H1 (cell line): Measurements from ENCODE around the gene BBLN. TPM values are rescaled to one million over a fixed set of nuclear protein-coding genes. Genes with fewer than 3 reads are reported as not detected.

Experiments
- CTCF ChIA-PET: fragments of 300-600 bp; sonication (Branson Sonifier 250); formaldehyde crosslinking; loops from one replicate; lab custom pipeline; 2021; ENCODE audit not compliant: partially characterized antibody; lab: Charles Lee
- POLR2A ChIA-PET: fragments of 300-600 bp; sonication (Branson Sonifier 250); formaldehyde crosslinking; loops from one replicate; lab custom pipeline; 2021; ENCODE audit warnings: inconsistent platforms; ENCODE audit not compliant: partially characterized antibody; lab: Charles Lee
- DNase-seq, 2 experiments: peaks; one replicate each; pipeline versions ENCODE4 v3.0.0 to v3.0.0-alpha.2; 2010 to 2022; ENCODE audit warnings: low spot score in 2 of 2, low read depth in 1 of 2, mixed read lengths in 1 of 2
- FAIRE-seq: peaks from 2 replicates; lab custom pipeline; 2011; peaks lifted over from hg19 to GRCh38; lab: Jason Lieb, UNC
- H2AFZ ChIP-seq: 2 replicates; pipeline ENCODE4 v1.8.1; 2012; ENCODE audit warnings: low read length, inconsistent platforms
- H2AK5ac ChIP-seq: 2 replicates; pipeline ENCODE4 v1.6.1; 2013; ENCODE audit warnings: low read depth, low read length
- H2BK120ac ChIP-seq: replicated peaks from 2 replicates; pipeline ENCODE3; 2013; ENCODE audit warnings: low read depth, low read length, inconsistent platforms
- H2BK12ac ChIP-seq: 2 replicates; pipeline ENCODE4 v1.6.1; 2013; ENCODE audit warnings: low read depth, low read length
- H2BK15ac ChIP-seq: 2 replicates; pipeline ENCODE4 v1.6.1; 2013; ENCODE audit warnings: low read length
- H2BK20ac ChIP-seq: 2 replicates; pipeline ENCODE4 v1.6.1; 2013; ENCODE audit warnings: low read length
- H2BK5ac ChIP-seq: 2 replicates; pipeline ENCODE4 v1.6.1; 2013; ENCODE audit warnings: low read depth, low read length
- H3K14ac ChIP-seq: 2 replicates; pipeline ENCODE4 v1.6.1; 2013; ENCODE audit warnings: inconsistent platforms; ENCODE audit not compliant: insufficient read length
- H3K18ac ChIP-seq: 2 replicates; pipeline ENCODE4 v1.6.1; 2013; ENCODE audit warnings: low read length; ENCODE audit errors: extremely low read depth
- H3K23ac ChIP-seq: 2 replicates; pipeline ENCODE4 v1.6.1; 2013; ENCODE audit warnings: inconsistent platforms; ENCODE audit not compliant: insufficient read length
- H3K23me2 ChIP-seq: 2 replicates; pipeline ENCODE4 v1.6.1; 2013; ENCODE audit warnings: low read depth, low read length
- H3K27ac ChIP-seq: 2 replicates; pipeline ENCODE4 v1.6.1; 2011; ENCODE audit warnings: low read depth, low read length, inconsistent platforms
- H3K27me3 ChIP-seq, 4 experiments: replicated peaks in 1 of 4; 1 replicate in 1 of 4; 2 replicates in 3 of 4; pipeline versions ENCODE4 v1.6.1 to v1.8.1; 2011 to 2013; ENCODE audit warnings: low read length in 3 of 4, mild to moderate bottlenecking in 3 of 4, inconsistent platforms in 2 of 4, mixed read lengths in 2 of 4, moderate library complexity in 1 of 4; ENCODE audit not compliant: control insufficient read depth in 3 of 4, insufficient read depth in 3 of 4; ENCODE audit errors: extremely low read depth in 1 of 4
- H3K36me3 ChIP-seq, 4 experiments: 2 replicates each; pipeline versions ENCODE4 v1.6.1 to v1.8.1; 2011 to 2013; ENCODE audit warnings: mild to moderate bottlenecking in 4 of 4, low read length in 3 of 4, moderate library complexity in 2 of 4, control low read depth in 1 of 4, inconsistent platforms in 1 of 4; ENCODE audit not compliant: insufficient read depth in 4 of 4, control insufficient read depth in 2 of 4
- H3K4ac ChIP-seq: replicated peaks from 2 replicates; pipeline ENCODE3; 2013; ENCODE audit warnings: low read length, low read depth, mixed read lengths, inconsistent platforms; ENCODE audit not compliant: insufficient read length
- H3K4me1 ChIP-seq, 4 experiments: replicated peaks in 1 of 4; 1 replicate in 1 of 4; 2 replicates in 3 of 4; pipeline versions ENCODE4 v1.6.1 to v1.8.1; 2011 to 2013; ENCODE audit warnings: low read length in 3 of 4, inconsistent platforms in 2 of 4, mixed read lengths in 1 of 4; ENCODE audit not compliant: insufficient read depth in 4 of 4, control insufficient read depth in 3 of 4
- H3K4me2 ChIP-seq, 2 experiments: 2 replicates each; pipeline versions ENCODE4 v1.6.1 to v1.8.1; 2011 to 2013; ENCODE audit warnings: low read depth in 2 of 2, low read length in 2 of 2, control low read depth in 1 of 2, inconsistent platforms in 1 of 2, mild to moderate bottlenecking in 1 of 2; ENCODE audit not compliant: insufficient read depth in 1 of 2
- H3K4me3 ChIP-seq, 4 experiments: fragments of 200-600, 300-600 bp in 1 of 4; sonication (generic), shearing (Covaris generic), sonication (Bioruptor Twin) in 1 of 4; 2 replicates each; pipeline versions ENCODE4 v1.5.1 to v1.8.1; 2011 to 2016; ENCODE audit warnings: low read length in 4 of 4, low read depth in 3 of 4, control low read depth in 2 of 4, inconsistent platforms in 2 of 4, mild to moderate bottlenecking in 2 of 4, mixed read lengths in 1 of 4, moderate library complexity in 1 of 4; ENCODE audit not compliant: insufficient read depth in 2 of 4; ENCODE audit errors: extremely low read depth in 1 of 4
- H3K56ac ChIP-seq: replicated peaks from 2 replicates; pipeline ENCODE3; 2013; ENCODE audit warnings: low read depth, mild to moderate bottlenecking, mixed read lengths, low read length, inconsistent platforms; ENCODE audit not compliant: insufficient read length
- H3K79me1 ChIP-seq: 2 replicates; pipeline ENCODE4 v1.6.1; 2013; ENCODE audit warnings: low read depth, low read length, control low read depth
- H3K79me2 ChIP-seq, 2 experiments: 2 replicates each; pipeline versions ENCODE4 v1.6.1 to v1.8.1; 2012 to 2013; ENCODE audit warnings: low read length in 2 of 2, mild to moderate bottlenecking in 2 of 2, inconsistent platforms in 1 of 2; ENCODE audit not compliant: insufficient read depth in 2 of 2, control insufficient read depth in 1 of 2
- H3K9ac ChIP-seq, 4 experiments: replicated peaks in 1 of 4; 1 replicate in 1 of 4; 2 replicates in 3 of 4; pipeline versions ENCODE4 v1.6.1 to v1.8.1; 2011 to 2013; ENCODE audit warnings: low read depth in 3 of 4, low read length in 3 of 4, control low read depth in 2 of 4, mild to moderate bottlenecking in 2 of 4, moderate library complexity in 2 of 4, inconsistent platforms in 1 of 4; ENCODE audit errors: extremely low read depth in 1 of 4
- H3K9me3 ChIP-seq, 2 experiments: 2 replicates each; pipeline versions ENCODE4 v1.6.1 to v1.8.1; 2012 to 2013; ENCODE audit warnings: mild to moderate bottlenecking in 2 of 2, moderate library complexity in 2 of 2, control low read depth in 1 of 2, inconsistent platforms in 1 of 2, low read depth in 1 of 2, low read length in 1 of 2, mixed read lengths in 1 of 2; ENCODE audit not compliant: insufficient read depth in 2 of 2
- H4K20me1 ChIP-seq, 2 experiments: replicated peaks in 1 of 2; 2 replicates each; pipeline versions ENCODE3 to v1.8.1; 2011 to 2013; ENCODE audit warnings: inconsistent platforms in 2 of 2, low read length in 2 of 2, mild to moderate bottlenecking in 1 of 2; ENCODE audit not compliant: insufficient read depth in 2 of 2, control insufficient read depth in 1 of 2
- H4K5ac ChIP-seq: 2 replicates; pipeline ENCODE4 v1.6.1; 2013; ENCODE audit warnings: low read length, low read depth, mixed read lengths, inconsistent platforms; ENCODE audit not compliant: insufficient read length
- H4K8ac ChIP-seq: 2 replicates; pipeline ENCODE4 v1.8.0; 2013; ENCODE audit warnings: mild to moderate bottlenecking, moderate library complexity, low read length, inconsistent platforms; ENCODE audit not compliant: insufficient read depth; ENCODE audit errors: extremely low read depth
- H4K91ac ChIP-seq: replicated peaks from 2 replicates; pipeline ENCODE3; 2013; ENCODE audit warnings: low read length, mixed read lengths, inconsistent platforms; ENCODE audit not compliant: insufficient read length
- ATF2 ChIP-seq: IDR thresholded peaks from 2 replicates; pipeline ENCODE4 v1.6.1; 2012; ENCODE audit warnings: low read length, inconsistent platforms
- CBX8 ChIP-seq: fragments of 300-800, 300-1000 bp; sonication (generic); IDR thresholded peaks from 2 replicates; pipeline ENCODE4 v1.7.1; 2016; ENCODE audit warnings: low read depth, low read length, borderline replicate concordance
- EZH2 ChIP-seq: fragments of 200-600 bp; sonication (generic); IDR thresholded peaks from 2 replicates; pipeline ENCODE4 v1.7.1; 2012; ENCODE audit warnings: low read depth, mild to moderate bottlenecking, moderate library complexity, low read length, inconsistent platforms; ENCODE audit not compliant: severe bottlenecking
- FOSL1 ChIP-seq: IDR thresholded peaks from 2 replicates; pipeline ENCODE4 v1.6.1; 2011; ENCODE audit warnings: mild to moderate bottlenecking, low read depth, low read length, moderate library complexity; ENCODE audit not compliant: insufficient read depth
- HDAC6 ChIP-seq: IDR thresholded peaks from one replicate; pipeline ENCODE4 v1.7.1; 2012; ENCODE audit warnings: low read depth, mild to moderate bottlenecking, inconsistent platforms, low read length, moderate library complexity
- JUND ChIP-seq: IDR thresholded peaks from 2 replicates; pipeline ENCODE4 v1.6.1; 2011; ENCODE audit warnings: mild to moderate bottlenecking, improper control_type of control experiment, low read length
- MAX ChIP-seq: IDR thresholded peaks from 2 replicates; pipeline ENCODE4 v1.6.1; 2012; ENCODE audit warnings: inconsistent platforms
- RNF2 ChIP-seq: fragments of 200-900, 300-1000 bp; sonication (generic); IDR thresholded peaks from 2 replicates; pipeline ENCODE4 v1.7.1; 2016; ENCODE audit warnings: borderline replicate concordance, low read depth, mild to moderate bottlenecking, antibody characterized with exemption, low read length; ENCODE audit not compliant: poor library complexity, severe bottlenecking; ENCODE audit errors: missing control alignments
- RXRA ChIP-seq: IDR thresholded peaks from 2 replicates; pipeline ENCODE4 v1.6.1; 2011; ENCODE audit warnings: low read depth, mild to moderate bottlenecking, low read length, moderate library complexity; ENCODE audit not compliant: insufficient read depth
- SP4 ChIP-seq: IDR thresholded peaks from 2 replicates; pipeline ENCODE4 v1.6.1; 2012; ENCODE audit warnings: low read length, inconsistent platforms
- TEAD4 ChIP-seq: IDR thresholded peaks from 2 replicates; pipeline ENCODE4 v1.6.1; 2012; ENCODE audit warnings: low read depth, low read length, inconsistent platforms, mixed read lengths
- WGBS, 2 experiments: shearing (Covaris generic) in 1 of 2; methylation state at CpG; one replicate each; pipeline versions ENCODE4 v1.1.6 to v1.1.7; 2013 to 2015; ENCODE audit warnings: low lambda C conversion rate in 2 of 2, mixed read lengths in 2 of 2, inconsistent platforms in 1 of 2, low coverage in 1 of 2, missing lambda C conversion rate in 1 of 2; ENCODE audit not compliant: insufficient replicate concordance in 2 of 2, insufficient coverage in 1 of 2, insufficient read length in 1 of 2; ENCODE audit errors: extremely low coverage in 1 of 2, missing lambda C conversion rate in 1 of 2; 5-methylcytosine and 5-hydroxymethylcytosine counted together
- polyA plus RNA-seq, 7 experiments: library from polyadenylated mRNA; depleted of rRNA in 3 of 7; stranded (reverse) in 5 of 7; unstranded in 2 of 7; fragments of >200 nt in 5 of 7; fragments of 200-250 nt in 2 of 7; gene quantifications; 1 replicate in 5 of 7; 2 replicates in 1 of 7; 4 replicates in 1 of 7; pipeline versions ENCODE4 v1.2.1 to v1.2.3, GENCODE V29; 2011 to 2013; ENCODE audit warnings: missing spikeins in 2 of 7, mixed read lengths in 2 of 7
- total RNA-seq: library from RNA; stranded (reverse); fragmentation: NEBNext Ultra II Directional; extraction: Animal tissue kit (Norgen Biotek cat#: 25700); gene quantifications from 2 replicates; pipeline ENCODE4 v1.2.1, GENCODE V29; 2021

BBLN gene
- total and polyA plus RNA-seq, 2 of the 8 experiments (the other 6 are each of a cell fraction or from before 2014, with no cell fraction given) = 63.1 to 164 TPM

- H4K20me1 ChIP-seq = peaks cover 0 to 4% of the 10 kb centered on the region in 2 experiments
- peaks cover 5% of the 10 kb centered on the region; the same call in 1 of the 2 replicates for H3K23me2 ChIP-seq
- H3K36me3 ChIP-seq = peaks cover 2 to 39% (median 14%) of the 10 kb centered on the region in 4 experiments; a peak in 7 of 8 replicates
- 0 out of 2 replicates have a peak, but pooled peaks cover 8% of the 10 kb centered on the region for H3K79me1 ChIP-seq
- no peak overlapping the region for H2AFZ ChIP-seq
- peaks cover 0 to 4% of the 10 kb centered on the region in 2 experiments; a peak in 1 of 4 replicates for H3K79me2 ChIP-seq
- H3K56ac ChIP-seq = no peak overlapping the region
- POLR2A ChIA-PET = interaction anchor here (0.6 to 5.1 kb wide), 9 partner anchors 12 to 766 kb away, joined by 3 to 21 read pairs (median 4); partner anchors contain the start of gene PTGES2
- no peak overlapping the region for H3K4me3 ChIP-seq
- H3K18ac ChIP-seq = no peak overlapping the region
- no peak overlapping the region for H3K14ac ChIP-seq
- no peak overlapping the region for H4K91ac ChIP-seq
- H3K4me2 ChIP-seq = no peak overlapping the region
- DNase-seq (no peak), FAIRE-seq (no peak)
- no peak overlapping the region for H2BK15ac ChIP-seq
- H3K9ac ChIP-seq = no peak overlapping the region
- H2AK5ac ChIP-seq = no peak overlapping the region
- no peak overlapping the region; the same call in 1 of the 2 replicates for H3K27ac ChIP-seq
- H2BK120ac ChIP-seq = no peak overlapping the region
- no peak overlapping the region for H2BK5ac ChIP-seq
- H3K27me3 ChIP-seq = no peaks in the 10 kb centered on the region
- WGBS, 2 experiments = 92% methylated on average over 6 of the region's 6 CpGs; no CpG with 5 or more reads in 1 of the 2 experiments
- no peak overlapping the region for H3K4ac ChIP-seq
- peaks cover 0 to 11% (median 1%) of the 10 kb centered on the region in 4 experiments; a peak in 4 of 7 replicates for H3K4me1 ChIP-seq
- no peak overlapping the region for H3K23ac ChIP-seq
- H2BK20ac ChIP-seq = no peak overlapping the region
- H2BK12ac ChIP-seq = no peak overlapping the region
- H3K9me3 ChIP-seq = no peaks in the 10 kb centered on the region
- H4K5ac ChIP-seq = no peak overlapping the region
- CTCF ChIA-PET = interaction anchor here (1.0 to 1.6 kb wide), 2 partner anchors 13 to 21 kb away, joined by 4 read pairs; no protein-coding TSS in a partner anchor
- no peak overlapping the region for H4K8ac ChIP-seq
- TF ChIP-seq RXRA = no peak
- no peak for TF ChIP-seq TEAD4
- TF ChIP-seq EZH2 = no peak
- TF ChIP-seq RNF2 = no peak
- TF ChIP-seq MAX = no peak
- TF ChIP-seq HDAC6 = no peak
- no peak for TF ChIP-seq FOSL1
- no peak for TF ChIP-seq JUND
- no peak for TF ChIP-seq ATF2
- no peak for TF ChIP-seq CBX8
- no peak for TF ChIP-seq SP4
Measured at GRCh38 chr9:128163027-128163515, 3.0 kb downstream of the BBLN start.
